ENCODE results near the gene RBM15B.
"Not testable (repeated sequence)": the region's sequence is repeated elsewhere in the genome, so short reads cannot be mapped to it uniquely, and the experiment has no call there.

Gene RBM15B, protein sequence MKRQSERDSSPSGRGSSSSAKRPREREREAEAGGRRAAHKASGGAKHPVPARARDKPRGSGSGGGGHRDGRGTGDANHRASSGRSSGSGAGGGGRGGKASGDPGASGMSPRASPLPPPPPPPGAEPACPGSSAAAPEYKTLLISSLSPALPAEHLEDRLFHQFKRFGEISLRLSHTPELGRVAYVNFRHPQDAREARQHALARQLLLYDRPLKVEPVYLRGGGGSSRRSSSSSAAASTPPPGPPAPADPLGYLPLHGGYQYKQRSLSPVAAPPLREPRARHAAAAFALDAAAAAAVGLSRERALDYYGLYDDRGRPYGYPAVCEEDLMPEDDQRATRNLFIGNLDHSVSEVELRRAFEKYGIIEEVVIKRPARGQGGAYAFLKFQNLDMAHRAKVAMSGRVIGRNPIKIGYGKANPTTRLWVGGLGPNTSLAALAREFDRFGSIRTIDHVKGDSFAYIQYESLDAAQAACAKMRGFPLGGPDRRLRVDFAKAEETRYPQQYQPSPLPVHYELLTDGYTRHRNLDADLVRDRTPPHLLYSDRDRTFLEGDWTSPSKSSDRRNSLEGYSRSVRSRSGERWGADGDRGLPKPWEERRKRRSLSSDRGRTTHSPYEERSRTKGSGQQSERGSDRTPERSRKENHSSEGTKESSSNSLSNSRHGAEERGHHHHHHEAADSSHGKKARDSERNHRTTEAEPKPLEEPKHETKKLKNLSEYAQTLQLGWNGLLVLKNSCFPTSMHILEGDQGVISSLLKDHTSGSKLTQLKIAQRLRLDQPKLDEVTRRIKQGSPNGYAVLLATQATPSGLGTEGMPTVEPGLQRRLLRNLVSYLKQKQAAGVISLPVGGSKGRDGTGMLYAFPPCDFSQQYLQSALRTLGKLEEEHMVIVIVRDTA

GRCh38 chr3:51391075-51391565, at the start of gene RBM15B:
Gene RBM15B, plus strand, starts transcription at chr3:51391285. Its CDS starts 115 bp downstream, at chr3:51391400.
- peak; percentile 92 for DNase-seq

DNA sequence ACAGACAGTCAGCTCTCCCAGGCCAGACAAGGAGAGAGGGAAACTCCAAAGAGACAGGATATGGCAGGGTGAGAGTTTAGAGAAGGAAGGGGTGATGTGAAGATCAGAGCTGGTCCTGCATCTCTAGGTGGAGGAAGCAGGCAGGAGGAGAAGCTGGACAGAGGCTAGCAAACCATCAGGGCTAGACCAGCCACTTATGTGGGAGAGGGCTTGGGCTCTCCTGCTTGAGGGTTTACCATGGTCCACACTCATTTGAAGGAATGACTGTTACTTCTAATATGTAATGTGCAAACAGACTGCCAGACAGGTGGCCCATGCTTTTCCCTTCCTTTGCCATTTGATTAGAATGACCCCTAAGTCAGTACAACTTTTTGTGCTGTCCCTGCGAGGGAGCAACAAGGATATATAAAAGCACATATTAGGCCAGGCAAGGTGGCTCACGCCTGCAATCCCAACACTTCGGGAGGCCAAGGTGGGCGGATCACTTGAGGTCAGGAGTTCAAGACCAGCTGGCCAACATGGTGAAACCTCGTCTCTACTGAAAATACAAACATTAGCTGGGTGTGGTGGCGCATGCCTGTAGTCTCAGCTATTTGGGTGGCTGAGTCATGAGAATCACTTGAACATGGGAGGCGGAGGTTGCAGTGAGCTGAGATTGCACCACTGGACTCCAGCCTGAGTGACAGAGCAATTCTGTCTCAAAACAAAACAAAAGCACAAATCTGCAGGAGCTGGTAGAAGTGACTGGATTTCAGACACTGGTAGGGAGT, 47.0 kb upstream of the RBM15B start:
- no peak for DNase-seq

DNA sequence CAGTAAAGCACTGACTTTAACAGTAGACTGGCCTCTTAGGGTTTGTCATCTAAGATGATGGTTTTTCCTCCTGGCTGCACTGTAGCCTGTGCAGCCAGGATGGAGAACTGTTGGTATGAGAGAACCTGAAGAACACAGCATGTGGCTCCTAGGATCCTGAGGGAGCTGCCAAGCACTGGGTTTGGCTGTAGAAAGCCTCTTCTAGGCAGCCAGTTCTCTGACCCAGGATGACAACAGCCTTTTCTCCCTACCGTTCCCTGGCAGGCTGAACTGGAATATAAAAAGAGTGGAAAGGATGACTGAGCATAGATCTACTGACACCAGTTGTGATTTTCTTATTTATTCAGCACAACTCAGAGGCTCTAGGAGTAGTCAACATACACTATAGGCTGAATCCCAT, 40.3 kb upstream of the RBM15B start:
- no peak for DNase-seq

- no peak for DNase-seq
Measured at GRCh38 chr3:51353131-51353530, 38.0 kb upstream of the RBM15B start.

DNA sequence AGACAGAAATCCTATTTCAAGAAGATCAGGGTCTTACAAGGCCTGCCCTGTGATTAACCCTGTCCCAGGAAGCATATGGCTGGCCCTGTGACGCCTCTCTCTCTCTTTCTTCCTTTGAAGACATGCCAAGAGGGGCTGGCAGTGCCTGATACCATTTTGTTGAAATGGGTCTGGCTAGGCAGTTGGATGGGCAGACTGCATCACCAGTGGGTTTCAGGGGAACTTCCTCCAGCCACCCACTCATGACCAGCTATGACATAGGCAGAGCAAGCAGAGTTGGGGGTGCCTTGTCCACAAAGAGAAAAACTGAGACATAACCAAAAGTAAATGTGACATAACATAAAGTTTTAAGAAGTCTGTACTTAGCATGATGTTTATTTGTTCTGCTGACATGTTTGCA, 37.4 kb upstream of the RBM15B start:
- DNase-seq, result no peak

DNA sequence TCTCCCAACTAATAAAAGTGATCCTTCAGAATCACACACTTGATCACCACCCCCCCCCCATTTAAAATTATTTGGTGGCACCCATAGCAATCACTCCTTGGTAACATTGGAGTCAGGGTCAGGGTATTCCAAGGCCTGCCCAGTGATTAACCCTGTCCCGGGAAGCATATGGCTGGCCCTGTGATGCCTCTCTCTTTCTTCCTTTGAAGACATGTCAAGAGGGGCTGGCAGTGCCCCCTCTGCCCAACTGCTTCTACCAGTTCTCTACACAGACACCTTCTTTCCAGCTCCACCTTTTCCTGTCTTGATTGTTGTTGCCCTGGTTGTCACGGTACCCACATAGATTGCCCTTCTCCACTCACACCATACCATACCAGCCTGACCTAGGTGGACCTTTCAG, 36.9 kb upstream of the RBM15B start:
- no peak for DNase-seq

DNA sequence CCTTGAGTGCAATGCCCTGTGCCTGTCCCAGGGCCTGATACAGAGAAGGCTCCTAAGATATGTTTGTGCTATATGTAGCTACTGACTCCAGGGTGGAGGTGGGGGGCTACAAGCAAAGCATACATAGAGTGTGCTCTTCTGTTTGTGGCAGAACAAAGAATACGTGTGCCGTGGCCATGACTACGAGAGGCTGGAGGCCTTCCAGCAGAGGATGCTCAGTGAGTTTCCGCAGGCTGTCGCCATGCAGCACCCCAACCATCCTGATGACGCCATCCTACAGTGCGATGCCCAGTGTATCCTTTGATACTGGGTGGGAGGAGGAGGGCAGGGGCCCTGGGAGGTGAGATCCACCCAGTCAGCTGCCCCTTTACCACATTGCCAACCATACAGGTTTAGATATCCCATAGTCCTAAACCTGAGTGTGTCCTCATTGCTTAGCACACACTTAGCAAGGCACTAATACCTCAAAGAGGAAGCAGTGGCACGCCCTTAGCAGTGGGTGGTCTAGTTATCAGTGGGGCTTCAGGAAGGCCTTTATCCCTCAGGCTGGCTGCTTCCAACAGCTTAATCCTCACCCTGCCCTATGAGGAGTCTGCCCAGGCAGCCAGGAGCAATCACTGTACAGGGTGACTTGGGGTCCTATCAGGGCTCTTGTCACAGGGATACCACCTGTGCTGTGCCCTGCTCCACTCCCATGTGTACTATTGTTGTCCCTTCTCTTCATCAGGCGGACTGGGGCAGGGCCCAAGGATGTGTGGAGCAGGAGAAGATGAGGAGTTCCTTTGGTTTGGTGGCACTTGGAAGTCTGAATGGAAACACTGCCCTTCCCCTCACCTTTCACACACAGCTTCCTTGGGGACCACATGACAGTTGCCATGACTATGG, 36.1 kb upstream of the RBM15B start:
- DNase-seq, result no peak

DNA sequence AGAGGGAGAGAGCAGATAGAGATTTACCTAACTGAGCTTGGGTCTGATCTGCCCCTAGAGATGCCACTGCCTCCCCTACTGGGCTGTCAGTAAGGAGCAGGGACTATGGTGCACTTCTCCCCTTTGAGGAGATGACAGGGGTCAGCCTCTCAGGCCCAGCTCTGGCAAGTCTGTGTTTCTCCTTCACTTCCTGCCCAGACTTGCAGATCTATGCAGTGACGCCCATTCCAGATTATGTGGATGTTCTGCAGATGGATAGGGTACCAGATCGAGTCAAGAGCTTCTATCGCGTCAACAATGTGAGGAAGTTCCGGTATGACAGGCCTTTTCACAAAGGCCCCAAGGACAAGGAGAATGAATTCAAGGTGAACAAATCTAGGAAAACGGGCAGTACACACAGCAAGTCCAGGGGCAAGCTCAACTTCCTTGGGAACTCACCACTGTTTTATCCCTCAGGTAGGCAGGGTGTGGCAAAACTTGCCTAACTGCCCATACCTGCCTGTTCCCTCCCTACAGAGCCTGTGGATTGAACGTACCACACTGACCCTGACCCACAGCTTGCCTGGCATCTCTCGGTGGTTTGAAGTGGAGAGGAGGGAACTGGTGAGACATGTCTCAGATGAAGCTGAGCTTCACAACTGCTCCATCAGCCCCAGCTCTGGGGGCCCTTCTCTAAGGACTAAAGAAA, 35.0 kb upstream of the RBM15B start:
- DNase-seq, result no peak

DNA sequence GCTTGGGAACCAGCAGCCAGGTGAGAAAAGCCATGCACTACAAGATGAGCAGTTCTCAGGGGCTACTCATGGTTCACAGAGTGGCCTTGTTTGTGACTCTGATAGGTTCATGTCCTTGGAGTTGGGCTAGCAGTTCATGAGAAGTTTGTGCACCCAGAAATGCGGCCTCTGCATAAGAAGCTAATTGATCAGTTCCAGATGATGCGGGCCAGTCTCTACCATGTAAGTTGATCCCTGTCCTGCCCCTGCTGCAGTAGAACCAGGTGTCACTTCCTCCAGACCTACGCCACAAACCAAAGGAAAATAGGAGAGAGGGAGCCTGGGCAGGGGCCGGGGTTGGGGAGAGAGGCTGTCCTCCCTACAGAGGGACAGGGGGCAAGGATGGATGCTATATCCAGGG, 33.2 kb upstream of the RBM15B start:
- no peak for DNase-seq

- DNase-seq, result no peak
Measured at GRCh38 chr3:51358981-51359380, 32.1 kb upstream of the RBM15B start.

DNA sequence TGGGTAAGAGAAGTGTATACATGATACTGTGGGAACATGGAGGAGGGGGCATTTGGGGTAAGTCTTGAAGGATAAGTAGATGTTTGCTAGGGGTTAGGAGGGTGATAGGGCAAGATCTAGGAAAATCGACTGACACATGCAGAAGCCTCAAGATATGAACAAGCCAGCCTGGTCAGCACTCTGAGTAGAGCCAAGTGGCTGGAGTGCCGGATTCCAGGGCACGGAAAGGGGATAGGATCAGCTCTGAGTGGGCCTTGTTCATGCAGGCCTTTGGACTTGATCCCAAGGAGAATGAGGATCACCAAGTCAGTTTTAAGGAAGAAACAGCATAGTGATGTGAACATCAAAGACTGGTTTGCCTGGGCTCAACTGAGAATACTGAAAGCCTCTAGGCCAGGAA, 30.3 kb upstream of the RBM15B start:
- DNase-seq, result no peak

GRCh38 chr3:51361746-51362145, 29.3 kb upstream of the RBM15B start:
- DNase-seq, result no peak

GRCh38 chr3:51362476-51362875, 28.6 kb upstream of the RBM15B start:
- no peak for DNase-seq

GRCh38 chr3:51368276-51368675, 22.8 kb upstream of the RBM15B start:
- not testable (repeated sequence) for DNase-seq

DNA sequence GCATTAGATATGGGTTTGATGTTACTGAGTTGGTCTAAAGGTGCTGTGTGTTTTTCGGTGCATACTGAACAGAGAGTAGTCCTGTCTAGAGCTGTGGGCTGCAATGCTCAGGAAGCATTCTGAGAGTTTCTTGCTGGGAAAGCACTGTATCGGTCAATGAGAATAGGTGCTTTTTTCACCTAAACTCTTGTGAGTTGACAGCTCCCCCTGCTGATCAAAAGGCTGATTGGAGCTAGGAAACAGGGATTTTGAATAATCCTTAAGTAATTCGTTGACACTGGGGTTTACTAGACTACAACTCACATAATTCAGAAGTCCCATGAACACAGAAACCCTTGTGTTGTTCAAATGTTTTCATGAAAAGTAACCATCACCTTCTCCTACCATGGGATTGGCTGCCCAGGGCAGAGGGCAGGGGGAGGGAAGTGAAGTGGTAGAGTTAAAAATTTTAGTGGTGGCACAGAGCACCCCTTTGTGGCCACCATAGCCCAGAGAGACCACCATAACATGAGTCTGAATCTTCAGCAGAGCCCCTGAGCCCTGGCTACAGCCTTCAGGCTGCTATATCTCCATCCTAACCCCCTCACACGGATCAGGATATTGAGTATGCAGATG, 19.0 kb upstream of the RBM15B start:
- peak; percentile 42 for DNase-seq

DNA sequence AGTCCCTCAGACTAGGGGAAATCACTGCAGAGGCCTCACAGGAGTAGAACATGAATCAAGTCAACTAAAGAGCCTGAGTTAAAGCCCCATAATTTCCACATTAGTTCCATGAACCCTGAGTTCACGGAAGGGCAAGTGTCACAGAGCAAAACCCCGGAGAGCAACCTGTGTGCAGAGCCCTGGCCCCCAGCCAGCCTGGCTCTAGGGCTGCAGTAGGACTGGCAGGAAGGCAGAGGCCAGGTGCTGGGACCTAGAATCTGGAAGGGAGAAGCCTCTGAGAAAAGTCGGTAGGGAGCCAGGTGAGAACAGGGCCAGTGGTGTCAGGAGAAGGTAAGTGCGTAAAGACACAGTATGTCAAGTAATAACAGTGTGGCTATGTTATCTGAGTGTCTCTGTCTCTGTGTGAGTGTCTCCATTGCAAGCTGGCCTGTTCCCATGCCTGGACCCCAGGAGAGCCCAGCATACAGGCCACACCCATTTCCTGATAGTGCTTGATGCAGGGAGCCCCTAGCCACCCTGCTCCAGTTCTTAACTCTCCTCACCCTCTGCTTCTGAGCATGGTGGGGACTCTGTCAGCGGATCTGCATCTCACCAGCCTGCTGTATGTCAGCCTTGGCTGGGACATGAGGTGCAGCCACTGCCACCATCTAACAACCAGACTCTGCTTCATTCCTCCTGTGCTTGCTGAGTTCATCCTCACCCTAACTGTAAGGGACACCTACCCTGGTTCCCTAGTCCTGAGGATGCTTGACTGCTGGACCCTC, 17.2 kb upstream of the RBM15B start:
- no peak for DNase-seq

DNA sequence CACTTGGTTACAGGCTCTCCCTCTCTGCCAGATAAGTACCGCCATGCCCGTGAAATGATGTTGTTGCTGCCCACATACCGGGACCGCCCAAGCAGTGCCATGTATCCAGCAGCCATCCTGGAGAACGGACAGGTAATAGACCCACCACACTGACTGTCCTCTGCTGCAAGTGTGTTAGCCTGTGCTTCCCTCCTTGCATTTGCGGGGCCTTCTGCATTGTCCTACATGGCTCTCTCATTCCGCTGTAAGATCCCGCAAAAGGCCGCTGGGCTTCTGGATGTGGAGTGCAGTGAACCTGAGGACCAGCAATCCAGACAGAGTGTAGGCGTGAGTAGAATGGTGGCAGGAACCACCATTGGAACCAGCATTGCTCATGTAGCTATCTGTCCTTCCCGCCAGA, 16.6 kb upstream of the RBM15B start:
- no peak for DNase-seq

DNA sequence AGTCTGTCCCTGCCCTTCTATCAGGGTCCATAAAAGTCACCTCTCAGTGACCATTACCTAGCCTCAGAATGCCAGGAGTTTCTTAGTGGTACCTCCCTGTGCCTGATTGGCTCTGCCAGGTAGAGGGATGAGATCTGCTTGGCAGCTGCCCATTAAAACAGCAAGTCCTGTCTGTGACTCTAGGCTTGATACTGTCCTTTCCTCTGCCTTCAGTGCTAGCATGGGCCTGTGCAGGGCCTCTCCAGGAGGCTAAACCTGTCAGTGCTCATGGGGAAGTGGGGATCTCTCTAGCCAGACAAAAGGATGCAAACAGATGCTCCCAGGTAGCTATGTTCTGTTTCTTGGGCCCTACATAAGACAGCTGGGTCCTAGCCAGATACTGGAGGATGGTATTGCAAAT, 15.9 kb upstream of the RBM15B start:
- DNase-seq, result no peak

DNA sequence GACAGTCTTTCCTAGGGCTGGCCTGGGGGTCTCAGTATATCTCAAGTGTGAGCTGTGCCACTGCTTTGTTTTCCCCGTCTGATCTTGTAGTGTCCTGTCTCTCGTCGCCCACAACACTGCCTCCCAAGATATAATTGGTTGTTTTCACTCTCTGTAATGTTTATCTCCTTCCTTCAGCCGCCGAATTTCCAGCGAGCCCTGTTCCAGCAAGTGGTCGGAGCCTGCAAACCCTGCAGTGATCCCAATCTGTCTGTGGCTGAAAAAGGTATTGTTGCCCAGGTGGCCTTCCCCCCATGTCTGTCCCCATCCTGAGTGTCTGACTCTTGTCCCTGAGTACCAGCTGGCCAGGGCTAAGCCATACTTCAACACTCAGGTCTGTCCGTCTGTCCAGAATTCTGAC, 15.5 kb upstream of the RBM15B start:
- no peak for DNase-seq

GRCh38 chr3:51378065-51378464, 13.0 kb upstream of the RBM15B start:
- no peak for DNase-seq
